ENCODE measurements around the gene PTPN6.

Gene PTPN6

GRCh38 chr12:6975297-6976032 is 24.3 kb downstream of the PTPN6 start:
- DNase-seq = no peak

- no peak for DNase-seq
Observed at GRCh38 chr12:6977653-6978052, 26.5 kb downstream of the PTPN6 start.

DNA sequence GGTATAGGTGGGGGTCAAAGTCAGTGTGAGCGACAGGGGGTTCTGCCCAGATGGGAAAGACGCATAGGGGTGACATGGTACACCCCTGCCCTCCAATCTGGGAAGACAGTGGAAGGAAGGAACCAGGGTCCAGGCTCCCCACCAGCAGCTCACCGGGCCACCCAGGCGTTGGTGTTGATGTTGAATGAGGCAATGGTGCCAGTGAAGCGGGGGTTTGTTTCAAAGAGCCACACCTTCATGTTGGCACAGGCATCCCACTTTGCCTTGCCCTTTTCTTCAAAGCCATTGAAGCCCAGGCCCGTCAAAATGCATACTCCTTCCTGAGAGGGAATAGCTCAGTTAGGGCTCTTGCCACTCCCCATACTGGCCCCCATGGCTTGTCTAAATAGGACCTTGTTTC is 27.0 kb downstream of the PTPN6 start:
- DNase-seq = no peak

GRCh38 chr12:6978611-6979011 is 27.5 kb downstream of the PTPN6 start:
- DNase-seq = no peak

GRCh38 chr12:6979021-6979420 is 27.9 kb downstream of the PTPN6 start:
- DNase-seq = no peak

- DNase-seq = no peak
Observed at GRCh38 chr12:6979453-6979852, 28.3 kb downstream of the PTPN6 start.

- no peak for DNase-seq
Observed at GRCh38 chr12:6980075-6980474, 28.9 kb downstream of the PTPN6 start.

DNA sequence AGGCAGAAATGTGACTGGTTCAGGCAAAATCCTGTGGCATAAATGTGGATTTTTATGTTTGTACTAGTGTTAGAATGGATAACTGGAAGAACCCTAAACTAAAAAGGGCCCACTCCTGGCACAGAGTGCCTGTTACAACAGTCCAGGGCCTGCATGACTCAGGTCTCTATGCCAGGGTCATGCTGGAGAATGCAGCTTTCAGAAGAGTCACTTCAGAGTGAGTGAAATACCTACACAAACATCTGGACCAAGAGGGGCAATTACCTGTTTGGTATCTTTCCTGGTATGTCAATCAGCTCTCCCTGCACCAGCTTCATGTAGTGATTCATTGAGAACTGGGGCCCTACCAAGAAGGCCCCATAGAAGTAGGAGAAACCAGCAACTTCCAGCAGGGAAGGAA is 29.6 kb downstream of the PTPN6 start:
- DNase-seq = no peak

- no peak for DNase-seq
Observed at GRCh38 chr12:6981152-6982052, 30.2 kb downstream of the PTPN6 start.

DNA sequence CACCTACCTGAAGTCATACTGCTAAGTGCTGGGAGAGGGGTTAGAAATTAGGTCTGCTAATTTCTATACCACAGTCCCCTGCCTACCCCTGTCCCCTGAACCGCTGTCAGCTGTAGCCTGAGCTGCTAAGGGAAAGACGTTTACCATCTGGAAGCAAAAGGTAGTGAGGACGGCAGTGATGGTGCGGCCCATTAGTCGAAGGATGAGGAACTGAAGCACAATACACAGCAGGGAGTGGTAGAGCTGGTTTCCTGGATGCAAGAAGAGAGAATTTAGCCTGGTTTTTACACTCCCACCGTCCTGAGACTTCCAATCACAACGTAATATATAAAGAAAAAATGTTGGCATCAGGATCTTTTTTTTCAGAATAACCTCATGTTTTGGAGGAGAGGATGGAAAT is 31.4 kb downstream of the PTPN6 start:
- no peak for DNase-seq

GRCh38 chr12:6987956-6988553 is 36.9 kb downstream of the PTPN6 start:
- no peak for DNase-seq

GRCh38 chr12:6996040-6996441 is 44.9 kb downstream of the PTPN6 start:
- no peak for DNase-seq

GRCh38 chr12:6998715-6999451 is 47.7 kb downstream of the PTPN6 start:
- DNase-seq = no peak

GRCh38 chr12:7001921-7002591 is 50.9 kb downstream of the PTPN6 start:
- DNase-seq = no peak

DNA sequence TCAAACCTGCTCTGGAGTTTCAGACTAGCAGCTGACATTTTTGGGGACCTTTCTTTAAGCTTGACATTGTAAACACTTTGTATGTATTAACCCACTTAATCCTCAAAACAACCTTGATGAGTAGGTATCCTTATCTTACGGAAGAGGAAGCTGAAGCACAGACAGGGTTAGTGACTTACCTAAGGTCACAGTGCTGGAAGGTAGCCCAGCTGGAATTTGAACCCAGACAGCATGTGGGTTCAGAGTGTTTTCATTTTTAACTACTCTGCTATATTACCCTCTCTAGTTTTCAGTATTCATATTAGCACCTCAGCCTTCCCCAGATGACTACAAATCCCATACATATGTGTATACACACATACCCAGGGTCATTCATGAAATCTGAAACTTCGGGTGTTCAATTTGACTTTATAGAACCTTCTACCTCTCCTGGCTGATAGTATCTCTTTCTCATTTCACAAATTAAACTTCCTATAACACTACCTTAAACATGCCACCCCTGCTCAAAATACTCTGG is 53.2 kb downstream of the PTPN6 start:
- no peak for DNase-seq

GRCh38 chr12:7004840-7005239 is 53.7 kb downstream of the PTPN6 start:
- DNase-seq = no peak

DNA sequence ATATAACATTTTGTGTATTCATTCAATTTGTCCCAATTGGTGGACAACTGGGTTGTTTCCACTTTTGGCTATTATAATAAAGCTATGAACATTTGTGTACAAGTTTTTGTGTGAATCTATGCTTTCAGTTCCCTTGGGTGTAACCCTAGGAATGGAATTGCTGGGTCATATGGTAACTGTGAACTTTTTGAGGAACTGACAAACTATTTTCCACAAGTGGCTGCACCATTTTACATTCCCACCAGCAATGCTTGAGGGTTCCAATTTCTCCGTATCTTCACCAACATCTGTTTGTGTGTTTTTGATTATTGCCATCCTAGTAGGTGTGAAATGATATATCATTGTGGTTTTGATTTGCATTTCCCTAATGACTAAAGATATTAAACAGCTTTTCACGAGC is 54.2 kb downstream of the PTPN6 start:
- DNase-seq = peak; percentile 59

DNA sequence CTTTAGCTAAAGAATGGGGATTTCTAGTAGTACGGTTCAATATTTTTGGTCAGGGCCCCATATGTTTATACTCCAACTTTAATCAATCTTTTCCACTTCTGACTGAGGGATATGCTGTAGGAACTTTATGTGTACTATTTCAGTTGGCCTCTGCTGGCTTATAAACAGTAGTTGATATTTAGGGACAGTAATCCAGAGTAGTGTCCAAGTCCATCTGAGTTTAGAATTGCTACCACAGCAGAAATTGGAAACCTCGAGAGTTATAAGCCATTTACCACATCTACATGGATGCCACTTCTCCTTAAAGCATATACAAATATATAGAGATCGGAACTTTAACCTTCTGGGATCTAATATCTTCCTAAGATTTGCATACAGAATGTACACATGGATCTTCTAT is 55.5 kb downstream of the PTPN6 start:
- DNase-seq = no peak

DNA sequence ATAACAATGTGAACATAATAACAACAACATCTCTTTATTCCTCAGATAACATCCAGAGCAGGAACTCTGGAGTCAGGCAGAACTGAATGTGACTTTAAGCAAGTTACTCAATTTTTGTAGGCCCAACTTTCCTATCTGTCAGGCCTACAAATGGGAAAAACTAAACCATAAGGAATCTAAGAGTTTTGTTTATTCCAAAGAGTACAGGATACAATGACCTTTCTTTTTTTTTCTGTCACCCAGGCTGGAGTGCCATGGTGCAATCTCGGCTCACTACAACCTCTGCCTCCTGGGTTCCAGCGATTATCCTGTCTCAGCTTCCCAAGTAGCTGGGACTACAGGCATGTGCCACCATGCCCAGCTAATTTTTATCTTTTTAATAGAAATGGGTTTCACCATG is 57.7 kb downstream of the PTPN6 start:
- DNase-seq = no peak

- DNase-seq = no peak
Observed at GRCh38 chr12:7009512-7009911, 58.4 kb downstream of the PTPN6 start.

Data from suppressor macrophage treated with lipopolysaccharide for 4 hours (primary cell).